ENCODE data around the gene FCN1.

The FCN1 gene

GRCh38 chr9:134886413-134886913 lies 31.2 kb downstream of the FCN1 start:
- H3K79me2 ChIP-seq (ENCODE audit: low read length), result no peaks in the 10 kb centered on the region
- no peak overlapping the region for H3K4me3 ChIP-seq (ENCODE audit: low read length)
- H3K9ac ChIP-seq (ENCODE audit: low read length), result no peak overlapping the region
- peaks cover 98% of the 10 kb centered on the region for H3K27me3 ChIP-seq (replicated peaks; ENCODE audit: insufficient read depth, low read length)
- H4K20me1 ChIP-seq (ENCODE audit: insufficient read depth, low read length), result no peaks in the 10 kb centered on the region
- H3F3A ChIP-seq (ENCODE audit: insufficient read depth, low read length), result no peaks in the 10 kb centered on the region
- TF ChIP-seq EZH2phosphoT487 (IDR thresholded peaks at IDR 0.05; ENCODE audit: low read length) (no peak), EZH2 (optimal IDR thresholded peaks at IDR 0.05; ENCODE audit: low read depth, low read length) (no peak), CTCF (IDR thresholded peaks at IDR 0.05; ENCODE audit: low read length) (no peak)
- no peak overlapping the region for H2AFZ ChIP-seq (ENCODE audit: low read length)
- H3K27ac ChIP-seq (ENCODE audit: low read length), result no peak overlapping the region
- H3K4me1 ChIP-seq (ENCODE audit: low read length), result no peaks in the 10 kb centered on the region
- no peaks in the 10 kb centered on the region for H3K9me2 ChIP-seq (replicated peaks; ENCODE audit: insufficient read depth, low read length)
- no peak overlapping the region for H3K4me2 ChIP-seq (ENCODE audit: low read depth, low read length)
- H3K9me3 ChIP-seq (replicated peaks; ENCODE audit: insufficient read depth, low read length), result no peaks in the 10 kb centered on the region
- H3K36me3 ChIP-seq (replicated peaks; ENCODE audit: insufficient read depth, low read length), result no peaks in the 10 kb centered on the region
- DNase-seq, result no peak

GRCh38 chr9:134885679-134886412 lies 31.9 kb downstream of the FCN1 start:
- H3K79me2 ChIP-seq (ENCODE audit: low read length), result no peaks in the 10 kb centered on the region
- no peak overlapping the region for H3K4me2 ChIP-seq (ENCODE audit: low read depth, low read length)
- no peak overlapping the region for H2AFZ ChIP-seq (ENCODE audit: low read length)
- TF ChIP-seq CTCF (IDR thresholded peaks at IDR 0.05; ENCODE audit: low read length) (no peak), EZH2phosphoT487 (IDR thresholded peaks at IDR 0.05; ENCODE audit: low read length) (no peak), EZH2 (optimal IDR thresholded peaks at IDR 0.05; ENCODE audit: low read depth, low read length) (no peak)
- H3K36me3 ChIP-seq (replicated peaks; ENCODE audit: insufficient read depth, low read length), result no peaks in the 10 kb centered on the region
- no peak for DNase-seq
- H3K9me2 ChIP-seq (replicated peaks; ENCODE audit: insufficient read depth, low read length), result no peaks in the 10 kb centered on the region
- H3K4me1 ChIP-seq (ENCODE audit: low read length), result no peaks in the 10 kb centered on the region
- no peak overlapping the region for H3K9ac ChIP-seq (ENCODE audit: low read length)
- peaks cover 98% of the 10 kb centered on the region for H3K27me3 ChIP-seq (replicated peaks; ENCODE audit: insufficient read depth, low read length)
- H4K20me1 ChIP-seq (ENCODE audit: insufficient read depth, low read length), result no peaks in the 10 kb centered on the region
- H3F3A ChIP-seq (ENCODE audit: insufficient read depth, low read length), result no peaks in the 10 kb centered on the region
- H3K4me3 ChIP-seq (ENCODE audit: low read length), result no peak overlapping the region
- H3K9me3 ChIP-seq (replicated peaks; ENCODE audit: insufficient read depth, low read length), result no peaks in the 10 kb centered on the region
- no peak overlapping the region for H3K27ac ChIP-seq (ENCODE audit: low read length)

- Histone ChIP-seq H3K9ac (ENCODE audit: low read length) (no peak overlapping the region), H3K36me3 (replicated peaks; ENCODE audit: insufficient read depth, low read length) (no peaks in the 10 kb centered on the region), H3K4me3 (ENCODE audit: low read length) (no peak overlapping the region), H3F3A (ENCODE audit: insufficient read depth, low read length) (no peaks in the 10 kb centered on the region), H4K20me1 (ENCODE audit: insufficient read depth, low read length) (no peaks in the 10 kb centered on the region), H3K4me1 (ENCODE audit: low read length) (no peaks in the 10 kb centered on the region), H3K79me2 (ENCODE audit: low read length) (no peaks in the 10 kb centered on the region), H3K4me2 (ENCODE audit: low read depth, low read length) (no peak overlapping the region), H3K9me2 (replicated peaks; ENCODE audit: insufficient read depth, low read length) (no peaks in the 10 kb centered on the region), H3K27ac (ENCODE audit: low read length) (no peak overlapping the region), H3K9me3 (replicated peaks; ENCODE audit: insufficient read depth, low read length) (no peaks in the 10 kb centered on the region), H3K27me3 (replicated peaks; ENCODE audit: insufficient read depth, low read length) (peaks cover 98% of the 10 kb centered on the region), H2AFZ (ENCODE audit: low read length) (no peak overlapping the region)
- no peak for DNase-seq
- no peak for TF ChIP-seq EZH2phosphoT487 (IDR thresholded peaks at IDR 0.05; ENCODE audit: low read length)
- TF ChIP-seq CTCF (IDR thresholded peaks at IDR 0.05; ENCODE audit: low read length), result no peak
- no peak for TF ChIP-seq EZH2 (optimal IDR thresholded peaks at IDR 0.05; ENCODE audit: low read depth, low read length)
Observed at GRCh38 chr9:134885001-134885678, 32.6 kb downstream of the FCN1 start.
